Astrocyte of the spinal cord (primary cell): Measurements from ENCODE around the gene WWOX.

Source experiments
- DNase-seq: peaks from one replicate; pipeline ENCODE4 v3.0.0; 2011; ENCODE audit warnings: low read depth, low spot score
- H3K4me3 ChIP-seq: 2 replicates; pipeline ENCODE4 v1.5.1; 2011; ENCODE audit warnings: low read depth, mild to moderate bottlenecking, low read length, moderate library complexity
- in situ Hi-C: cut with HindIII; loops from 2 replicates; pipeline ENCODE4 v1.10.0; 2017; ENCODE audit warnings: low sequenced_read_pairs
- TF ChIP-seq, protein P1 (sequence below): IDR thresholded peaks from 2 replicates; pipeline ENCODE4 v1.5.1; 2012; ENCODE audit warnings: low read depth, mild to moderate bottlenecking, low read length, inconsistent platforms

WWOX gene

DNA sequence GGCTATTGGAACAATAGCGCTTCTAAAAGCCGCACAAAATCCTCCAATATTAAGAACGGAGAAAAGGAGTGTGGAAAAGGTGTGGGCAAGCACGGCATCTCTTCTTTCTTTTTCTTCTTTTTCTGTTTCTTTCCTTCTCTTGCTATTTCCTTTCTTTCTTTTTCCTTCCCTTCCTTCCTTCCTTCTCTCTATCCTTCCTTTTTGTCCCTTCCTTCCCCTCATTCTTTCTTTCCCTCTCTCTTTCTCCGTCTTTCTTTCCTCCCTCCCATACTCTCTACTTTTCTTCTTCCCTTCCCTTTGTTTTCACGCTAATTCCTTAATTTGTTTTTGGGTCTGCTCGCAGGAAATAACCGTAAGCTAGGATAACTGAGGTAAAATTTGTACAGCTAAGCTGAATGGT, 1022.9 kb downstream of the WWOX start:
- in situ Hi-C loops = no loop called here
- no peak for DNase-seq
- TF ChIP-seq, protein P1, sequence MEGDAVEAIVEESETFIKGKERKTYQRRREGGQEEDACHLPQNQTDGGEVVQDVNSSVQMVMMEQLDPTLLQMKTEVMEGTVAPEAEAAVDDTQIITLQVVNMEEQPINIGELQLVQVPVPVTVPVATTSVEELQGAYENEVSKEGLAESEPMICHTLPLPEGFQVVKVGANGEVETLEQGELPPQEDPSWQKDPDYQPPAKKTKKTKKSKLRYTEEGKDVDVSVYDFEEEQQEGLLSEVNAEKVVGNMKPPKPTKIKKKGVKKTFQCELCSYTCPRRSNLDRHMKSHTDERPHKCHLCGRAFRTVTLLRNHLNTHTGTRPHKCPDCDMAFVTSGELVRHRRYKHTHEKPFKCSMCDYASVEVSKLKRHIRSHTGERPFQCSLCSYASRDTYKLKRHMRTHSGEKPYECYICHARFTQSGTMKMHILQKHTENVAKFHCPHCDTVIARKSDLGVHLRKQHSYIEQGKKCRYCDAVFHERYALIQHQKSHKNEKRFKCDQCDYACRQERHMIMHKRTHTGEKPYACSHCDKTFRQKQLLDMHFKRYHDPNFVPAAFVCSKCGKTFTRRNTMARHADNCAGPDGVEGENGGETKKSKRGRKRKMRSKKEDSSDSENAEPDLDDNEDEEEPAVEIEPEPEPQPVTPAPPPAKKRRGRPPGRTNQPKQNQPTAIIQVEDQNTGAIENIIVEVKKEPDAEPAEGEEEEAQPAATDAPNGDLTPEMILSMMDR = no peak
- no peak overlapping the region for H3K4me3 ChIP-seq

DNA sequence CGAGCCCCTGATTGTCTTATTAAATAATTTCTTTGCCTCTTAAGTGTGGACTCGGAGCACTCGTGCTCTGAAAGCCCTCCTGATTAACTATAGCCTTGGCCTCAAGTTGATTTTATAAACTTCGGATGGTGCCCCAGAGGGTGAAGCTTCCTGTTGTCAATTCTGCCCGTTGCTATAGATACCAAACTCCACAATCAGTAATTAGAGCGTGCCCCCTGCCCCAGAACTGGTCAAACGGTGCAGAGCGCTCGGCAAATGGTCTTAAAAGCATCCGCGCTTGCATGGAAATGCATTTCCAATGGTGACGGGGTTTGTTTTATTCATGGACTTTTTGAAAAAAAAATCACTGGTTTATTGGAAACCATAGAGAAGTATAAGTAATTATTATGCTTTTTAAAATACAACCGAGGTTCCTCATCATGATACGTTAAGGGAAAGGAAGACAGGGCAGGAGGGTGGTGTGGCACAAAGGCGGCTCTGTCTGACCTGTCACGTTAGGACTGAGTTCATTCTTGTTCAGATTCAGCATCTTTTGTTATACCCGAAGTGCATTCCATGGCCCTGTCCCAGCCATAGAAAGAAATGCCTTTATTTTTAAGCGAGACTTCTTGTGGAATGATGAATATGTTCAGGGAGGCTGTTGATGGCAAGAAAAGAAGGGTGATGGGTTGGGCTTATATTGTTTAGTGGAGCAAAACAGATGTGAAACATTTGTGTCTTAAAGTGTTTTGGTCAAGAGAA, 1024.7 kb downstream of the WWOX start:
- in situ Hi-C loops = no loop called here
- TF ChIP-seq, protein P1 = no peak

DNA sequence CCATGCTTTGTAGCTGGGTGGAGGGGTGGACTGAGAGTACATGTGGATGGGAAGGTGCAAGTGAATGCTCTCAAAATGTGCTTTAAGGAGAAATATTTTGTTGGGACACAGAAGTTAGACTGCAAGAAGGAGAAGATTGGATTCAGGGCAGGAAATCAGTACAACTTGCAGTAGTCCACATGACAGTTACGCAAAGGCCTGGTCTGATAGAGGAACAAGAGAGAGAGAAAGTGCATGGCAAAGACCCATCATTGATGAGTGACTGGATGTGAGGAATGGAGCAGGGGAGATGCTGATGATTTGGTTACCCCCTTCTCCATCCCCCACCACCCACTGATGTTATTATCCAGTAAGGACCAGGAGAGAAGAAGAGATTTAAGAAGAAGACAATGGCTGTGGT, 1028.3 kb downstream of the WWOX start:
- no peak overlapping the region for H3K4me3 ChIP-seq
- DNase-seq = no peak
- in situ Hi-C loops = no loop called here
- TF ChIP-seq, protein P1 = no peak

More for the DNA sequence above, 1024.7 kb downstream of the WWOX start:
- no peak for DNase-seq
- H3K4me3 ChIP-seq = no peak overlapping the region

DNA sequence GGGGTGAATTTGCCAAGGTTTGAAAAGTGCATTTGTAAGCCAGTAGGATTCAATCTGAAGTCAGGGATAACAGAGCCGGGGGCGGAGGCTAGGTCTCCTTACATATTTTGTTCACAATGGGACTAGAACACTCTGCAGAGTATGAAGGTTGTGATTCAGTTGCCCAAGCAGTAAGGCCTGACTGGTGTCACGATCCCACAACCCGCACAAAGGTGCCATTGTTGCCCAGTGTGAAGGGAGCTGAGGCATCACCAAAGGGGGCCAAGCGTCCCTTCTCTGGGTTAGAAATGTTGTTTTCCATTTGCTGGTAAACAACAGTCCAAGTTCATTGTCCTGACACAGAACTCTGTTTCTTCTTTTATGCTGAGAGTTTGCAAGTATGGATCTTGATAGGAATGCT, 1029.3 kb downstream of the WWOX start:
- H3K4me3 ChIP-seq = no peak overlapping the region
- TF ChIP-seq, protein P1 = no peak
- no peak for DNase-seq
- in situ Hi-C loops = no loop called here

DNA sequence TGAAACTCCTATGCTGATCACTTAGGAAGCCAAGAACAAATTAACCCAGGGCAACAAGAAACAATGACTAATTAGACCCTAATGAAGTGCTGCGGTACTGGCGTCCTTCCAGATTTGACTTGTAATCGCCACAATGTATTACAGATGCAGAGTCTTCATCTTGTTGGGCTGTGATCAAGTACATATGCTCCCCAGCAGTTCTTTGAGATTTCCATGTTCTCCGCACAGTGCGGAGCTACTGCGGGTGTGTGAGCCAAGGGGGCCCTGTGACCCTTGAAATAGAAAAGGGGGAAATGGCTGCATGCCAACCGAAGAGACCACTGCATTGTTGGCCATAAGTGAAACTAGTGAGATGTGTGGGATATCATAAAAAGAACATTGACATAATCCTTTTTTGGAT, 1031.2 kb downstream of the WWOX start:
- H3K4me3 ChIP-seq = no peak overlapping the region
- DNase-seq = no peak
- in situ Hi-C loops = no loop called here
- TF ChIP-seq, protein P1 = no peak

DNA sequence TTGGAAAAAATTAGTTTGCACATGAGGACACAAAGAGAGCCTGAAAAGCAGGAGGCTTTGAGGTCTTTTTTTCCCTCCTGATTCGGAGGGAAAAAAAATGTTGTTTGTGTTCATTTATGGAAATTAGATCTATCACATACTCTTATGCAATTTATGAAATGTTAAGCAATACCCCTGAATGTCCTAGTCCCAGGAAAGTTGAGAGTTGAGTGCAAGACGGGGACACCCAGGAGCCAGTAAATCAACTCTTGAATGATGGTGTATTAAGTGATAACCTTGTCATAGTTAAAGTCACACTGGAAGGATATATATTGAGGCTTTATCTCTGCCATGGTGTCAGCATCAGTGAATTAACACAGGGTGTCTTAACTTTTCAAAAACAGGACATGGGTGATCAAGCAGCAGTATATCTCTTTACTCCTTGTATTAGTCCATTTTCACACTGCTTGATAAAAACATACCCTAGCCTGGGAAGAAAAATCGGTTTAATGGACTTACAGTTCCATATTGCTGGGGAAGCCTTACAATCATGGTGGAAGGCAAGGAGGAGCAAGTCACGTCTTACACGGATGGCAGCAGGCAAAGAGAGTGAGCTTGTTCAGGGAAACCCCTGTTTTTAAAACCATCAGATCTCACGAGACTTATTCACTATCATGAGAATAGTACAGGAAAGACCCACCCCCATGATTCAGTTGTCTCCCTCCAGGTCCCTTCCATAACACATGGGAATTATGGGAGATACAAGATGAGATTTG, 1032.0 kb downstream of the WWOX start:
- in situ Hi-C loops = no loop called here
- TF ChIP-seq, protein P1 = no peak
- no peak overlapping the region for H3K4me3 ChIP-seq
- no peak for DNase-seq
